ENCODE measurements around the gene RBM39. TPM values are rescaled to one million over a fixed set of nuclear protein-coding genes. Genes with fewer than 3 reads are reported as not detected.
A peak's percentile ranks its signal among the peaks of the same experiment; 100 is the strongest.

RBM39 gene
- total RNA-seq, 2 donors from 2014 or later: 276 to 332 TPM

DNA sequence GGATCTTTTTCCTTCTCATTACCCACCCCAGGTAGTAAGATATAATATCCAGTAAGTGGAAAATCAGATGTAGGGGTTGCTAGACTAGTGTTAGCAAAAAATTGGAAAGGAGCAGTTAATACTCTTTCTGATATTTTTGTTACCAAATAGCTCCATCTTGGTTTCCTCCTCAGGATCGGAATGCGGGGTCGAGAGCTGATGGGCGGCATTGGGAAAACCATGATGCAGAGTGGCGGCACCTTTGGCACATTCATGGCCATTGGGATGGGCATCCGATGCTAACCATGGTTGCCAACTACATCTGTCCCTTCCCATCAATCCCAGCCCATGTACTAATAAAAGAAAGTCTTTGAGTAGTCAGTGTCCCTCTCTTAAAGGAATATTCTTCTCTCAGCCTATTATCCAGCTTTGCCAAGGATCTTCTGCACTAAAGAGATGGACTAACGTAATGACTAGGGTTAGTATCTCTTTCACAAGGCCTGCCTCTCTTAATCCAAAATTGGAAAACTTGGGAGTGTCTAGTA is 41.4 kb downstream of the RBM39 start:
- Histone ChIP-seq H3K4me1 (ENCODE audit: control insufficient read depth, insufficient read depth, low read length) (peaks cover 3% of the 10 kb centered on the region), H3K9ac (ENCODE audit: extremely low read depth, low read length, poor library complexity, severe bottlenecking) (no peak overlapping the region), H3K4me3 (ENCODE audit: low read length) (peak overlapping the region; percentile 96), H3K9me3 (ENCODE audit: control insufficient read depth, low read length) (no peaks in the 10 kb centered on the region), H3K36me3 (ENCODE audit: control insufficient read depth, insufficient read depth, low read length) (peaks cover 51% of the 10 kb centered on the region), H3K27ac (ENCODE audit: low read depth, low read length) (no peak overlapping the region), H3K27me3 (ENCODE audit: control insufficient read depth, insufficient read depth, low read length, poor library complexity, severe bottlenecking) (no peaks in the 10 kb centered on the region)
- H3K9me3 Mint-ChIP-seq: no peaks in the 10 kb centered on the region
- no peaks in the 10 kb centered on the region for H3K27me3 Mint-ChIP-seq (ENCODE audit: insufficient read depth)
- 89 to 99% methylated on average over 7 of the region's 7 CpGs for WGBS, 2 experiments (ENCODE audit: insufficient coverage in 1 of 2, insufficient read length in 1 of 2)
- H3K36me3 Mint-ChIP-seq (ENCODE audit: low read depth): peaks cover 51% of the 10 kb centered on the region
- DNase-seq: peak; percentile 57
- TF ChIP-seq, protein P1, sequence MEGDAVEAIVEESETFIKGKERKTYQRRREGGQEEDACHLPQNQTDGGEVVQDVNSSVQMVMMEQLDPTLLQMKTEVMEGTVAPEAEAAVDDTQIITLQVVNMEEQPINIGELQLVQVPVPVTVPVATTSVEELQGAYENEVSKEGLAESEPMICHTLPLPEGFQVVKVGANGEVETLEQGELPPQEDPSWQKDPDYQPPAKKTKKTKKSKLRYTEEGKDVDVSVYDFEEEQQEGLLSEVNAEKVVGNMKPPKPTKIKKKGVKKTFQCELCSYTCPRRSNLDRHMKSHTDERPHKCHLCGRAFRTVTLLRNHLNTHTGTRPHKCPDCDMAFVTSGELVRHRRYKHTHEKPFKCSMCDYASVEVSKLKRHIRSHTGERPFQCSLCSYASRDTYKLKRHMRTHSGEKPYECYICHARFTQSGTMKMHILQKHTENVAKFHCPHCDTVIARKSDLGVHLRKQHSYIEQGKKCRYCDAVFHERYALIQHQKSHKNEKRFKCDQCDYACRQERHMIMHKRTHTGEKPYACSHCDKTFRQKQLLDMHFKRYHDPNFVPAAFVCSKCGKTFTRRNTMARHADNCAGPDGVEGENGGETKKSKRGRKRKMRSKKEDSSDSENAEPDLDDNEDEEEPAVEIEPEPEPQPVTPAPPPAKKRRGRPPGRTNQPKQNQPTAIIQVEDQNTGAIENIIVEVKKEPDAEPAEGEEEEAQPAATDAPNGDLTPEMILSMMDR (conservative IDR thresholded peaks at IDR 0.05): no peak
- H3K4me3 Mint-ChIP-seq: peak overlapping the region; percentile 94
- peaks cover 21% of the 10 kb centered on the region for H3K4me1 Mint-ChIP-seq
- no peak overlapping the region for H3K27ac Mint-ChIP-seq

DNA sequence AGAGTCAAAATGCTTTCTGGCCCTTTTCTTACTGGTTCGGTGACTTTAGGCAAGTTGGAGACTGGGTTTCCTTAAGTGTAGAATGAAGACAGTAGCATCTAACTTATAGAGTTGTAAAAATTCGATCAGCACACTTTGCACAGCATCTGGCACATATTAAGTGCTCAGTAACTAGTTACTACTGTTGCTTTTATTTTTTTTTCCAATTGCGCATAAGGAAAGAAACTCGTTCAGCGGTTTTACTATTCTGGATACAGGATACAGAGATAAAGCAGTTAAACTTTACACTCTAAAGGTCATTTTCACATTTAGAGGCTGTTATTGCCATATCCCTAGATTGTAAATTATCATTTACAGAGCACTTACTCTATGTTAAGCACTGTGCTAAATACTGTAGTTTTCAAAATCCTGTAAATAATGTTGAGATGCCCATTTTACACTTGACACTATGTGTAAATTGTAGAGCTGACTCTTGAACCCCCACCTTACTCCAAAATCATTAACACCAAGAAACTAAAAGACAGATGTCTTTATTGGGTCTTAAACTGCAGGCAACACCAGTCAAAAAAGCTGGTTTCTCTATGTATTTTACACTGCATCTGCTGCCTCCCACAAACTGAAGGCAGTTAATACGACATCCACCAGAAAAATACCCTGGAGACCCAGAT is 42.0 kb downstream of the RBM39 start:
- H3K27ac Mint-ChIP-seq: peak overlapping the region; percentile 99
- TF ChIP-seq, protein P1 (conservative IDR thresholded peaks at IDR 0.05): no peak
- H3K36me3 ChIP-seq (ENCODE audit: control insufficient read depth, insufficient read depth, low read length): peaks cover 46% of the 10 kb centered on the region
- H3K4me1 ChIP-seq (ENCODE audit: control insufficient read depth, insufficient read depth, low read length): peaks cover 3% of the 10 kb centered on the region
- H3K27me3 ChIP-seq (ENCODE audit: control insufficient read depth, insufficient read depth, low read length, poor library complexity, severe bottlenecking): no peaks in the 10 kb centered on the region
- WGBS, 2 experiments (ENCODE audit: insufficient coverage in 1 of 2, insufficient read length in 1 of 2): 38 to 43% methylated on average over 4 to 6 of the region's 6 CpGs
- no peak overlapping the region for H3K27ac ChIP-seq (ENCODE audit: low read depth, low read length)
- peak overlapping the region; percentile 94 for H3K4me3 Mint-ChIP-seq
- H3K4me1 Mint-ChIP-seq: peaks cover 21% of the 10 kb centered on the region
- no peaks in the 10 kb centered on the region for H3K27me3 Mint-ChIP-seq (ENCODE audit: insufficient read depth)
- no peaks in the 10 kb centered on the region for H3K9me3 ChIP-seq (ENCODE audit: control insufficient read depth, low read length)
- peak overlapping the region; percentile 96 for H3K4me3 ChIP-seq (ENCODE audit: low read length)
- no peaks in the 10 kb centered on the region for H3K9me3 Mint-ChIP-seq
- no peak for DNase-seq
- peaks cover 50% of the 10 kb centered on the region for H3K36me3 Mint-ChIP-seq (ENCODE audit: low read depth)
- H3K9ac ChIP-seq (ENCODE audit: extremely low read depth, low read length, poor library complexity, severe bottlenecking): peak overlapping the region; percentile 87

DNA sequence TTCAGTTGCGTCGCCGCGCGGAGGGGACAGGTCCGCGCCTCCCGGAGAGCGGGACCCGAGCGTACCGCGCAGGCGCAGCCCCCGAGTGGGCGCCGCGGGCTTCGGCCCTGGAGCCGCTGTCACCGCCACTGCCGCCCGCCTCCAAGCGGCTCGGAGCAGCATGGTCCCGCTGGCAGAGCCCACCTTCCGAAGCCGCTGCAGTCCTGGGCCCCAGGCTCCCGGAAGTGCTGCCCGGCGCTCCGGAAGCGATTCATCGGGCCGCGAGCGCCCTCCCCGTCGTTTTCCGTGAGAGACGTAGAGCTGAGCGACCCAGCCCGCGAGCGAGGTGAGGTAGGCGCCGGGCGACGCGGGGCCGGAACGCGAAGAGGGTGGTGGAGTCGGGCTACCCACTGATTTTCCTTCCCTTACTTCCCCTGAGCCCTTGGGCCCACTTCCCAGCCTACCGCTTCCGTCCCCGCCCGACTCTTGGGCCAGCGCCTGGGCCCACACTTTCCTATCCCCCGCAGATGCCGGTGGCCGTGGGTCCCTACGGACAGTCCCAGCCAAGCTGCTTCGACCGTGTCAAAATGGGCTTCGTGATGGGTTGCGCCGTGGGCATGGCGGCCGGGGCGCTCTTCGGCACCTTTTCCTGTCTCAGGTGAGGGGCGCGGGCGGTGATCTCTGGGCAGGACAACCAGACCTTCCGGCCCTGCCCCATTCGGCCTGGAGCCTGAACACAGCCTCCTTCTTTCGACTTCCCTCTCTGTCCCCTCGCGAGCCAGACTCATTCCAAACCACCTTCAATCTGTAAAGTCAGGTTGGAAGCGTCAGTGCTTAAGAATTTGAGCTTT is 42.7 kb downstream of the RBM39 start, which contains the start of the genes NFS1 and ROMO1:
TSS of gene NFS1 (minus strand) at position 226 of the 830 bp plus-strand sequence. CDS start at position 162, 64 bp downstream.
TSS of gene ROMO1 (plus strand) at position 279 of the 830 bp plus-strand sequence. CDS start at position 507, 228 bp downstream.
- Histone ChIP-seq H3K27ac (ENCODE audit: low read depth, low read length) (peak within 1 kb of the TSS; percentile 62), H3K36me3 (ENCODE audit: control insufficient read depth, insufficient read depth, low read length) (peaks cover 44% of the 10 kb centered on the region), H3K4me1 (ENCODE audit: control insufficient read depth, insufficient read depth, low read length) (peaks cover 3% of the 10 kb centered on the region), H3K4me3 (ENCODE audit: low read length) (peak within 1 kb of the TSS; percentile 96), H3K9me3 (ENCODE audit: control insufficient read depth, low read length) (no peaks in the 10 kb centered on the region), H3K9ac (ENCODE audit: extremely low read depth, low read length, poor library complexity, severe bottlenecking) (peak within 1 kb of the TSS; percentile 87), H3K27me3 (ENCODE audit: control insufficient read depth, insufficient read depth, low read length, poor library complexity, severe bottlenecking) (no peaks in the 10 kb centered on the region)
- TF ChIP-seq, protein P1 (conservative IDR thresholded peaks at IDR 0.05): no peak
- H3K4me1 Mint-ChIP-seq: peaks cover 21% of the 10 kb centered on the region
- H3K27ac Mint-ChIP-seq: peak within 1 kb of the TSS; percentile 99
- H3K9me3 Mint-ChIP-seq: no peaks in the 10 kb centered on the region
- H3K27me3 Mint-ChIP-seq (ENCODE audit: insufficient read depth): no peaks in the 10 kb centered on the region
- peak within 1 kb of the TSS; percentile 94 for H3K4me3 Mint-ChIP-seq
- 0% methylated on average over 28 to 81 of the region's 81 CpGs for WGBS, 2 experiments (ENCODE audit: insufficient coverage in 1 of 2, insufficient read length in 1 of 2)
- H3K36me3 Mint-ChIP-seq (ENCODE audit: low read depth): peaks cover 45% of the 10 kb centered on the region
- peak; percentile 96 for DNase-seq

All from endodermal cell (in vitro differentiated cells).